Measurements from ENCODE around the gene MT1G.
"Not testable (repeated sequence)": the region's sequence is repeated elsewhere in the genome, so short reads cannot be mapped to it uniquely, and the experiment has no call there.

Gene MT1G

GRCh38 chr16:56665286-56666261, 2.3 kb downstream of the MT1G start:
- DNase-seq (ENCODE audit: low read depth in 4 of 4, low spot score in 1 of 4), result not testable (repeated sequence)

GRCh38 chr16:56664506-56664905, 3.4 kb downstream of the MT1G start:
- DNase-seq (ENCODE audit: low read depth in 4 of 4, low spot score in 1 of 4), result no peak

GRCh38 chr16:56662357-56663354, 5.2 kb downstream of the MT1G start:
- no peak for DNase-seq (ENCODE audit: low read depth in 4 of 4, low spot score in 1 of 4)

- no peak for DNase-seq (ENCODE audit: low read depth in 4 of 4, low spot score in 1 of 4)
Observed at GRCh38 chr16:56658327-56658875, 9.5 kb downstream of the MT1G start.

- DNase-seq (ENCODE audit: low read depth in 4 of 4, low spot score in 1 of 4), result peak in 3 of 4 experiments; percentile 51 to 67 (median 63)
Observed at GRCh38 chr16:56657555-56658326, 10.1 kb downstream of the MT1G start, which contains the start of gene MT1F. Gene MT1F, plus strand, starts transcription at chr16:56657959. Its CDS starts 100 bp downstream, at chr16:56658059.

- no peak for DNase-seq (ENCODE audit: low read depth in 4 of 4, low spot score in 1 of 4)
Observed at GRCh38 chr16:56653218-56653617, 14.6 kb downstream of the MT1G start.

- no peak for DNase-seq (ENCODE audit: low read depth in 4 of 4, low spot score in 1 of 4)
Observed at GRCh38 chr16:56652600-56652999, 15.3 kb downstream of the MT1G start.

GRCh38 chr16:56651586-56651985, 16.3 kb downstream of the MT1G start, which contains the start of gene MT1B:
Gene MT1B, plus strand, starts transcription at chr16:56651886. Its CDS starts 68 bp downstream, at chr16:56651954.
- DNase-seq (ENCODE audit: low read depth in 4 of 4, low spot score in 1 of 4), result no peak

GRCh38 chr16:56649820-56650219, 18.0 kb downstream of the MT1G start:
- DNase-seq (ENCODE audit: low read depth in 4 of 4, low spot score in 1 of 4), result no peak

- no peak for DNase-seq (ENCODE audit: low read depth in 4 of 4, low spot score in 1 of 4)
Observed at GRCh38 chr16:56649271-56649670, 18.6 kb downstream of the MT1G start.

- DNase-seq (ENCODE audit: low read depth in 4 of 4, low spot score in 1 of 4), result no peak
Observed at GRCh38 chr16:56647641-56648431, 20.0 kb downstream of the MT1G start.

GRCh38 chr16:56645838-56646237, 22.0 kb downstream of the MT1G start:
- no peak for DNase-seq (ENCODE audit: low read depth in 4 of 4, low spot score in 1 of 4)

- no peak for DNase-seq (ENCODE audit: low read depth in 4 of 4, low spot score in 1 of 4)
Observed at GRCh38 chr16:56645311-56645710, 22.6 kb downstream of the MT1G start.

GRCh38 chr16:56643833-56644232, 24.0 kb downstream of the MT1G start:
- DNase-seq (ENCODE audit: low read depth in 4 of 4, low spot score in 1 of 4), result no peak

- DNase-seq (ENCODE audit: low read depth in 4 of 4, low spot score in 1 of 4), result peak in 3 of 4 experiments; percentile 47 to 72 (median 59)
Observed at GRCh38 chr16:56643080-56643778, 24.6 kb downstream of the MT1G start.

GRCh38 chr16:56641166-56641565, 26.7 kb downstream of the MT1G start:
- DNase-seq (ENCODE audit: low read depth in 4 of 4, low spot score in 1 of 4), result no peak

GRCh38 chr16:56640076-56640475, 27.8 kb downstream of the MT1G start:
- DNase-seq (ENCODE audit: low read depth in 4 of 4, low spot score in 1 of 4), result no peak

GRCh38 chr16:56639045-56639444, 28.8 kb downstream of the MT1G start:
- DNase-seq (ENCODE audit: low read depth in 4 of 4, low spot score in 1 of 4), result no peak

Data from stimulated activated CD4-positive, alpha-beta T cell treated with anti-CD3 and anti-CD28 coated beads, Interleukin-1b, Interleukin-23, amount 100 ng/mL, for 24 hours (primary cell).